HG03196 (cell line): ENCODE results near the gene PEX16.

ENCODE experiments used
- ATAC-seq: cut with Tn5 transposase; IDR thresholded peaks from one replicate; pipeline ENCODE4 v1.9.1; 2021; ENCODE audit not compliant: unreplicated experiment

The PEX16 gene

GRCh38 chr11:45879803-45880686 is 37.6 kb downstream of the PEX16 start:
- ATAC-seq: no peak

- ATAC-seq: no peak
Measured at GRCh38 chr11:45877845-45878244, 39.8 kb downstream of the PEX16 start.

GRCh38 chr11:45877221-45877620 is 40.5 kb downstream of the PEX16 start:
- ATAC-seq: no peak

GRCh38 chr11:45876401-45876800 is 41.3 kb downstream of the PEX16 start:
- no peak for ATAC-seq

- ATAC-seq: no peak
Measured at GRCh38 chr11:45872651-45873356, 44.9 kb downstream of the PEX16 start.

GRCh38 chr11:45871638-45872037 is 46.0 kb downstream of the PEX16 start:
- ATAC-seq: no peak

GRCh38 chr11:45870706-45871105 is 47.0 kb downstream of the PEX16 start:
- no peak for ATAC-seq

GRCh38 chr11:45869551-45869950 is 48.1 kb downstream of the PEX16 start:
- ATAC-seq: no peak

- no peak for ATAC-seq
Measured at GRCh38 chr11:45864041-45864440, 53.6 kb downstream of the PEX16 start.

- no peak for ATAC-seq
Measured at GRCh38 chr11:45860764-45861510, 56.7 kb downstream of the PEX16 start.

GRCh38 chr11:45860348-45860747 is 57.3 kb downstream of the PEX16 start:
- no peak for ATAC-seq
